HG03066 (cell line): ENCODE data around the gene ADAMTS14.

Experiments
- ATAC-seq: cut with Tn5 transposase; IDR thresholded peaks from one replicate; pipeline ENCODE4 v1.9.1; 2021; ENCODE audit warnings: low read depth; ENCODE audit not compliant: unreplicated experiment

The ADAMTS14 gene

GRCh38 chr10:70748801-70749573 is 76.7 kb downstream of the ADAMTS14 start:
- no peak for ATAC-seq

- no peak for ATAC-seq
Observed at GRCh38 chr10:70749756-70750155, 77.5 kb downstream of the ADAMTS14 start.

- no peak for ATAC-seq
Observed at GRCh38 chr10:70750156-70750703, 77.9 kb downstream of the ADAMTS14 start.

GRCh38 chr10:70751356-70751755 is 79.0 kb downstream of the ADAMTS14 start:
- no peak for ATAC-seq

DNA sequence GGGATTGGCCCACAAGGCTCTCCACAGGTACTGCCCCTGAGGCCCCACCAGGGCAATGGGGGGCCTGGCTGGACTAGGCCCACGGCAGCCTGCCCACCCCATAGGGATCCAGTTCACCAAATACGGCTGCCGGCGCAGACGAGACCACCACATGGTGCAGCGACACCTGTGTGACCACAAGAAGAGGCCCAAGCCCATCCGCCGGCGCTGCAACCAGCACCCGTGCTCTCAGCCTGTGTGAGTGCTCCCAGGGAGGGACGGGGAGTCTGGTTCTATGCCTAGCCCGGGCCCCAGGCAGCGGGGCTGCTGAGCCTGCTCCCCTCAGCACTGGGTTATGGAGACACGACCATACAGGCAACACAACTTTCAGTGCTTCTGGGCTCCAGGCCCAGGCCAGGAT is 79.7 kb downstream of the ADAMTS14 start:
- ATAC-seq: no peak

- ATAC-seq: no peak
Observed at GRCh38 chr10:70752571-70752970, 80.3 kb downstream of the ADAMTS14 start.

DNA sequence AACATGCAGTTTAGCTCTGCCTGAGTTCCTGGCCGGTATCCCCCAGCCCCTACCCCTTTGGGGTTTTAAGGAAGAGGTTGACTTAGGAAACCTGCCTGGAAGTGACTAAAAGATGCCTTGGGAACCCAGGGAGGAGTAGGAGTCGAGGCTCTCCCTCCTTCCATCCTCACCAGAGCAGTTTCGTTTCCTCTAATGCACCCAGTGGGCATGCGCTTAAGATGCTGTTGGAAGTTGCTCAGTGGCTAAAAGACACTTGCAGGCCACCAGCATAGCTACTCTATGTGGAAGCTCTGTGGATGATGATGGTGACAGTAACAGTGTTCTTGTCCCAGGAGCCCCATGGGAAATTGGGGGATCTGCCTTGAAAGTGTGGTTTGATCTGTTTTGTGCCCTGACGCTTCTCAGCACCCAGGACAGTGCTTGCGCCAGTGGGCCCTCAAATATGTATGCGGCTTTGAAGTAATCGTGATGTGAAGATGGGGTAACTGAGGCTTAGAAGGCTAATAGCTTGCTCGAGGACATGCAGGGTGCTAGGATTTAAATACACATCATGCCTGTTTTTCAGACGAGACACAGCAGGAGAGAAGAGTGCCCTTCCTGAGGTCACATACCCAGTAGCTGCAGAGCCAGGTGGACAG is 80.8 kb downstream of the ADAMTS14 start:
- no peak for ATAC-seq

DNA sequence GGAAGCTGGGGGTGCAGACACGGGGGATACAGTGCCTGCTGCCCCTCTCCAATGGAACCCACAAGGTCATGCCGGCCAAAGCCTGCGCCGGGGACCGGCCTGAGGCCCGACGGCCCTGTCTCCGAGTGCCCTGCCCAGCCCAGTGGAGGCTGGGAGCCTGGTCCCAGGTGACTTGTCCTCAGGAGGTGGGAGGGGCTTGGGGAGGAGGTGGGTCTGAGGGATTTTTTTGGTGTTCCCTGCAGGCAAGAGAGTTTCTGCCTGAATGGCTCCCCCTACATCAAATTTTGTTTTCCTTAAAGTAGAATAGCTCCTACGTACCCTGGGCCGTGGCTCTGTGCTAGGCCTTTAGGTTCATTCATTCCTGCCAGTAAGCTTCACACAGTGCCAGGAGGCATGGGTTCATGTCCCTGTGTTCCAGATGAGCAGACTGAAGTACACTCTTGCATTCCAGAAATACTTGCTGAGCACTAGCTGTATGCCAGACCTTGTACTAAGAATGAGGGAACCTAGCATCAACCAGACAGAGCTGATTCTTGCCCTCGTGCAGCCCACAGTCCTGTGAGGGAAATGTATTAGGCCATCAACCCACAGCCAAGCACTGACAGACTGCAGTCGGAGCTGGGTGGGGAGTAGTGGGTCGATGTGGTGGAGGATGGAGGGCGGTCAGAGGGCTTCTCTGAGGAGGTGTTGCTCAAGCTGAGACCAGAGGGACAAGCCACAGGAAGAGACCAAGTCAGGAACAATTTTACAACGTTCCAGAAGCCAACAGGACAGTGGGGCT is 81.7 kb downstream of the ADAMTS14 start:
- ATAC-seq: no peak

GRCh38 chr10:70756700-70757360 is 84.5 kb downstream of the ADAMTS14 start:
- ATAC-seq: no peak

GRCh38 chr10:70757856-70758255 is 85.5 kb downstream of the ADAMTS14 start:
- no peak for ATAC-seq

DNA sequence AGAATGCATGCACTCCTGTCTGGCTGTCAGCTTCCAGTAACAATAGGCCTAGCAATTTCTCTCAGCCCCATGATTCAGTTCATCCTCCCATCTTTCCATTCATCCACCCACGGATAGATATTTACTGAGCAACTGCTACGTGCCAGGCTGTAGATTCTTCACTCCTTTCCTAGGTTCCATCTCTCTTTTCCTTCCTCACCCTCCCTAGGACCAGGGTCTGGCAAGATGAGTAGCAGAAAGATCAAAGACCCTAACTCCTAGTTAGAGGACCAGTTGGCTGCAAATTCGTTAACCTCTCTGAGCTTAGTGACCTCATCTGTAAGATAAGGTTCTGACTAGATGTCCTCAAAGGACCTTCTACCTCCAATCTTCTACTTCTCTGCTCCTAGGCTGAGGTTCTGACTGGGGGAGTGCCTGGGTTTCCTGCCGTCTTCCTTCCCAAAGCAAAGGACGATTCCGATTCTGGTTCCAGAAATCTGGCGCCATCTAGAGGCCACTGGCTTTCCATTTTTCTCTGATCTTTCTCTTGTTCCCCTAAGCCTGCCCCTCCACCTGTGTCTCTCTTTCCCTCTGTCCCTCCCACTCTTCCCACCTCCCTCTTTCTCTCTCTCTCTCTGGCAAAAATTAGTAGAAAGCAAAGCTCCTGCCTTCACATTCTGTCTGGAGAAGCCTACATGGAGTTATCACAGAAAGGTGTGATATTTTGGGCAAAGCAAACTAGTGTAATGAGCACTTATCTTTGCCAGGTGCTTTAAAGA is 86.6 kb downstream of the ADAMTS14 start:
- ATAC-seq: no peak

DNA sequence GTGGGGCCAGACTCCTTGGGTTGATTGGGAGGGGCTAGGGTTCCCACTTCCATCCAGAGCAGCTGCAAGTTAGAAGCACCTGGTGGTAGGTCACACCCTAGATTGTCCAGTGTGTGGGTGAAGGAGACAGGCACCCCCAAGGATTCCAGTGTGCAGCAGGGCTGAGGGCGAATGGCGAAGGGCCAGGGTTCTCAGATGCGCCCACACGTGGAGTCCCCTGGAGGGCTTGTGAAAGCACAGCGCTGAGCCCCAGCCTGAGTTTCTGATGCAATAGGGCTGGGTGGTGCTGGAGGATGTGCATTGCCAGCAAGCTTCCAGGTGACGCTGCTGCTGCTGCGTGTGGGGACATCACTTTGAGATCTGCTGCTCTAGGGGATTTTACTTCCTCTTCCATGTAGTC is 87.5 kb downstream of the ADAMTS14 start:
- ATAC-seq: no peak

DNA sequence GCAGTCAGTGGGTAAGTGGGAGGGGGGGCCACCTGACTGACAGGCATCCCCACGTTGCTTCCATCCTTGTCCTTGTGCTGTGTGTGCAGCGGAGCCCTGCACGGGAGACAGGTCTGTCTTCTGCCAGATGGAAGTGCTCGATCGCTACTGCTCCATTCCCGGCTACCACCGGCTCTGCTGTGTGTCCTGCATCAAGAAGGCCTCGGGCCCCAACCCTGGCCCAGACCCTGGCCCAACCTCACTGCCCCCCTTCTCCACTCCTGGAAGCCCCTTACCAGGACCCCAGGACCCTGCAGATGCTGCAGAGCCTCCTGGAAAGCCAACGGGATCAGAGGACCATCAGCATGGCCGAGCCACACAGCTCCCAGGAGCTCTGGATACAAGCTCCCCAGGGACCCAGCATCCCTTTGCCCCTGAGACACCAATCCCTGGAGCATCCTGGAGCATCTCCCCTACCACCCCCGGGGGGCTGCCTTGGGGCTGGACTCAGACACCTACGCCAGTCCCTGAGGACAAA is 88.0 kb downstream of the ADAMTS14 start:
- ATAC-seq: no peak

- no peak for ATAC-seq
Observed at GRCh38 chr10:70761031-70761601, 88.8 kb downstream of the ADAMTS14 start.

- no peak for ATAC-seq
Observed at GRCh38 chr10:70761727-70762350, 89.5 kb downstream of the ADAMTS14 start.

- ATAC-seq: no peak
Observed at GRCh38 chr10:70762441-70763175, 90.3 kb downstream of the ADAMTS14 start.

DNA sequence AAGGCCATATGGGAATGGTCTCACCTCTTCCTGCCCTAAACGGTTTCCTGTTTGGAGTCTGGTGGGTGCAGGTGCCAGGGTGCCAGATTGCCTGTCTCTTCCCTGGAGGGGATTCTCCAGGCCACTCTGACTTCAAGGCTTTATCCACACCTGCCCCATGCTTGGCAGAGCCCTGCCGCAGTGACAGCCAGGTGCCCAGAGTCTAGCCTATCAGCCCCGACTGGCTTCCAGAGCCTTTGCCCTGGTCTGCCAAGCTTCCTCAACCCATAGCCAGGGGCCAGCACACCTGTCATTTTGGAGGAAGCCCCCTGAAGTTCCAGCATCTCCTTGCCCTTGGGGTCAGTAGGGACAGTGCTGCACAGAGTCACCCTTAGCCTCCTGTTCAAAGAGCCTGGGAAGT is 91.3 kb downstream of the ADAMTS14 start:
- ATAC-seq: no peak
